ENCODE measurements around the gene MCCC1. TPM values are rescaled to one million over a fixed set of nuclear protein-coding genes. Genes with fewer than 3 reads are reported as not detected.

Gene MCCC1
- total RNA-seq, 1 donor from 2014 or later = 49.9 TPM

- DNase-seq (no peak), ATAC-seq (peak; percentile 44 to 51)
- intact Hi-C loops (cut with DNase I) = no loop called here
- TF ChIP-seq CTCF (IDR thresholded peaks at IDR 0.05) = no peak
- no peaks in the 10 kb centered on the region for H3K27me3 ChIP-seq (ENCODE audit: low read depth)
- H3K36me3 ChIP-seq = no peaks in the 10 kb centered on the region
- no peak overlapping the region for H3K4me3 ChIP-seq
- H3K27ac ChIP-seq = no peak overlapping the region
- H3K9me3 ChIP-seq = peaks cover 10% of the 10 kb centered on the region
- H3K4me1 ChIP-seq = peaks cover 25% of the 10 kb centered on the region
These were observed 33.1 kb upstream of the MCCC1 start for GRCh38 chr3:183132409-183132808.

- ATAC-seq = no peak
- TF ChIP-seq CTCF (IDR thresholded peaks at IDR 0.05) = no peak
- Histone ChIP-seq H3K36me3 (no peaks in the 10 kb centered on the region), H3K27ac (no peak overlapping the region), H3K4me3 (no peak overlapping the region), H3K4me1 (peaks cover 25% of the 10 kb centered on the region), H3K9me3 (peaks cover 10% of the 10 kb centered on the region), H3K27me3 (ENCODE audit: low read depth) (no peaks in the 10 kb centered on the region)
- intact Hi-C loops (cut with DNase I) = no loop called here
- DNase-seq = no peak
These were observed 32.4 kb upstream of the MCCC1 start for GRCh38 chr3:183131735-183132134.

- Histone ChIP-seq H3K27me3 (ENCODE audit: low read depth) (no peaks in the 10 kb centered on the region), H3K4me1 (peaks cover 25% of the 10 kb centered on the region), H3K27ac (no peak overlapping the region), H3K36me3 (no peaks in the 10 kb centered on the region), H3K4me3 (no peak overlapping the region), H3K9me3 (peaks cover 10% of the 10 kb centered on the region)
- TF ChIP-seq CTCF (IDR thresholded peaks at IDR 0.05) = no peak
- peak; percentile 88 to 90 for ATAC-seq
- peak; percentile 57 for DNase-seq
- intact Hi-C loops (cut with DNase I) = no loop called here
These were observed 32.0 kb upstream of the MCCC1 start for GRCh38 chr3:183131186-183131725.

- H3K9me3 ChIP-seq = peaks cover 10% of the 10 kb centered on the region
- peaks cover 17% of the 10 kb centered on the region for H3K4me1 ChIP-seq
- no peaks in the 10 kb centered on the region for H3K27me3 ChIP-seq (ENCODE audit: low read depth)
- no peak overlapping the region for H3K27ac ChIP-seq
- intact Hi-C loops (cut with DNase I) = no loop called here
- TF ChIP-seq CTCF (IDR thresholded peaks at IDR 0.05) = no peak
- ATAC-seq = no peak
- H3K36me3 ChIP-seq = no peaks in the 10 kb centered on the region
- no peak for DNase-seq
- no peak overlapping the region for H3K4me3 ChIP-seq
These were observed 29.9 kb upstream of the MCCC1 start for GRCh38 chr3:183129243-183129642.

- Histone ChIP-seq H3K27me3 (ENCODE audit: low read depth) (no peaks in the 10 kb centered on the region), H3K4me3 (no peak overlapping the region), H3K36me3 (no peaks in the 10 kb centered on the region), H3K27ac (no peak overlapping the region), H3K9me3 (peaks cover 10% of the 10 kb centered on the region), H3K4me1 (peaks cover 17% of the 10 kb centered on the region)
- no peak for TF ChIP-seq CTCF (IDR thresholded peaks at IDR 0.05)
- no peak for ATAC-seq
- DNase-seq = no peak
- intact Hi-C loops (cut with DNase I) = no loop called here
These were observed 29.4 kb upstream of the MCCC1 start for GRCh38 chr3:183128709-183129108.

Data from lower lobe of right lung (tissue), 2 donors.